Suprapubic skin (tissue), 4 donors: Measurements from ENCODE around the gene GLG1. TPM values are rescaled to one million over a fixed set of nuclear protein-coding genes. Genes with fewer than 3 reads are reported as not detected.

Source experiments
- DNase-seq, 2 donors: peaks; one replicate each; pipeline ENCODE4 v3.0.0-alpha.2; 2019; ENCODE audit warnings: low spot score in 2 of 2
- H3K27ac ChIP-seq: fragments of 200-600 bp; sonication (generic); one replicate; pipeline ENCODE4 v1.5.1; 2019
- H3K27me3 ChIP-seq: fragments of 200-600 bp; sonication (generic); one replicate; pipeline ENCODE4 v1.5.1; 2019
- H3K36me3 ChIP-seq: fragments of 200-600 bp; sonication (generic); one replicate; pipeline ENCODE4 v1.5.1; 2019
- H3K4me1 ChIP-seq: fragments of 200-600 bp; sonication (generic); one replicate; pipeline ENCODE4 v1.5.1; 2019
- H3K4me3 ChIP-seq: fragments of 200-600 bp; sonication (generic); one replicate; pipeline ENCODE4 v1.5.1; 2019; ENCODE audit warnings: mild to moderate bottlenecking
- H3K9me3 ChIP-seq: fragments of 200-600 bp; sonication (generic); one replicate; pipeline ENCODE4 v1.5.1; 2019
- CTCF ChIP-seq, 2 donors: fragments of 200-600 bp in 1 of 2; fragments of 450-650 bp in 1 of 2; sonication (generic) in 1 of 2; IDR thresholded peaks; one replicate each; pipeline ENCODE4 v1.5.1; 2016 to 2019; ENCODE audit warnings: antibody characterized with exemption in 2 of 2, mild to moderate bottlenecking in 1 of 2, moderate library complexity in 1 of 2
- EP300 ChIP-seq: sonication (generic); formaldehyde crosslinking; IDR thresholded peaks from one replicate; pipeline ENCODE4 v1.6.1; 2017; ENCODE audit warnings: antibody characterized with exemption
- POLR2A ChIP-seq, 2 donors: fragments of 450-650 bp; IDR thresholded peaks; one replicate each; pipeline ENCODE4 v1.6.1; 2017; ENCODE audit warnings: antibody characterized with exemption in 2 of 2, mild to moderate bottlenecking in 2 of 2, moderate library complexity in 2 of 2
- POLR2AphosphoS5 ChIP-seq, 3 donors: sonication (generic); formaldehyde crosslinking; IDR thresholded peaks; one replicate each; pipeline ENCODE4 v1.6.1; 2017; ENCODE audit warnings: antibody characterized with exemption in 3 of 3
- WGBS: methylation state at CpG from one replicate; pipeline ENCODE4 v1.1.5; 2018; 5-methylcytosine and 5-hydroxymethylcytosine counted together
- total RNA-seq, 4 donors: library from RNA; depleted of rRNA; stranded (reverse); fragments of >200 nt; gene quantifications; one replicate each; pipeline ENCODE4 v1.1.0, GENCODE V29; 2016

GLG1 gene
- total RNA-seq, 4 donors from 2014 or later = 62.5 to 160 (median 89.6) TPM

GRCh38 chr16:74565378-74565777 is 41.5 kb downstream of the GLG1 start:
- Histone ChIP-seq H3K27ac (no peak overlapping the region), H3K36me3 (no peaks in the 10 kb centered on the region), H3K9me3 (no peaks in the 10 kb centered on the region), H3K4me1 (peaks cover 14% of the 10 kb centered on the region), H3K4me3 (no peak overlapping the region), H3K27me3 (no peaks in the 10 kb centered on the region)
- TF ChIP-seq POLR2A (IDR thresholded peaks at IDR 0.05) = no peak
- TF ChIP-seq POLR2AphosphoS5 (IDR thresholded peaks at IDR 0.05) = no peak
- no peak for TF ChIP-seq CTCF (IDR thresholded peaks at IDR 0.05)
- no peak for TF ChIP-seq EP300
- WGBS = 89% methylated on average over 5 of the region's 5 CpGs
- no peak for DNase-seq

GRCh38 chr16:74564451-74564984 is 42.4 kb downstream of the GLG1 start:
- H3K27ac ChIP-seq = no peak overlapping the region
- no peak overlapping the region for H3K4me3 ChIP-seq
- 95% methylated on average over 1 of the region's 1 CpG for whole genome bisulfite sequencing
- DNase-seq = no peak
- H3K9me3 ChIP-seq = no peaks in the 10 kb centered on the region
- TF ChIP-seq CTCF (IDR thresholded peaks at IDR 0.05) (no peak), POLR2A (IDR thresholded peaks at IDR 0.05) (no peak), POLR2AphosphoS5 (IDR thresholded peaks at IDR 0.05) (no peak), EP300 (no peak)
- no peaks in the 10 kb centered on the region for H3K27me3 ChIP-seq
- no peaks in the 10 kb centered on the region for H3K36me3 ChIP-seq
- H3K4me1 ChIP-seq = peaks cover 14% of the 10 kb centered on the region

- H3K36me3 ChIP-seq = no peaks in the 10 kb centered on the region
- no peaks in the 10 kb centered on the region for H3K9me3 ChIP-seq
- no peak overlapping the region for H3K4me3 ChIP-seq
- H3K4me1 ChIP-seq = peaks cover 11% of the 10 kb centered on the region
- no peak for DNase-seq
- no peaks in the 10 kb centered on the region for H3K27me3 ChIP-seq
- no peak for TF ChIP-seq CTCF (IDR thresholded peaks at IDR 0.05)
- no peak for TF ChIP-seq POLR2A (IDR thresholded peaks at IDR 0.05)
- no peak for TF ChIP-seq EP300
- TF ChIP-seq POLR2AphosphoS5 (IDR thresholded peaks at IDR 0.05) = no peak
- WGBS = 88% methylated on average over 7 of the region's 7 CpGs
- H3K27ac ChIP-seq = no peak overlapping the region
Observed at GRCh38 chr16:74563828-74564263, 43.1 kb downstream of the GLG1 start.

GRCh38 chr16:74562117-74562516 is 44.8 kb downstream of the GLG1 start:
- Histone ChIP-seq H3K4me1 (peaks cover 9% of the 10 kb centered on the region), H3K27me3 (no peaks in the 10 kb centered on the region), H3K9me3 (no peaks in the 10 kb centered on the region), H3K36me3 (no peaks in the 10 kb centered on the region), H3K27ac (no peak overlapping the region), H3K4me3 (no peak overlapping the region)
- 89% methylated on average over 1 of the region's 1 CpG for WGBS
- no peak for DNase-seq
- no peak for TF ChIP-seq POLR2A (IDR thresholded peaks at IDR 0.05)
- TF ChIP-seq POLR2AphosphoS5 (IDR thresholded peaks at IDR 0.05) = no peak
- TF ChIP-seq CTCF (IDR thresholded peaks at IDR 0.05) = no peak
- no peak for TF ChIP-seq EP300

- WGBS = 69% methylated on average over 2 of the region's 2 CpGs
Observed at GRCh38 chr16:74561626-74562025, 45.3 kb downstream of the GLG1 start.

More at GRCh38 chr16:74561626-74562025, 45.3 kb downstream of the GLG1 start:
- no peak for TF ChIP-seq CTCF (IDR thresholded peaks at IDR 0.05)
- Histone ChIP-seq H3K4me1 (peaks cover 6% of the 10 kb centered on the region), H3K36me3 (no peaks in the 10 kb centered on the region), H3K27ac (no peak overlapping the region), H3K27me3 (no peaks in the 10 kb centered on the region), H3K4me3 (no peak overlapping the region), H3K9me3 (no peaks in the 10 kb centered on the region)
- no peak for DNase-seq
